Measurements from ENCODE around the gene ARHGEF28. TPM values are rescaled to one million over a fixed set of nuclear protein-coding genes. Genes with fewer than 3 reads are reported as not detected.

Gene ARHGEF28
- total and polyA plus RNA-seq, 9 of the 15 experiments (the other 6 are each of a cell fraction or from before 2014, with no cell fraction given), result 0.27 TPM; not detected in 8

DNA sequence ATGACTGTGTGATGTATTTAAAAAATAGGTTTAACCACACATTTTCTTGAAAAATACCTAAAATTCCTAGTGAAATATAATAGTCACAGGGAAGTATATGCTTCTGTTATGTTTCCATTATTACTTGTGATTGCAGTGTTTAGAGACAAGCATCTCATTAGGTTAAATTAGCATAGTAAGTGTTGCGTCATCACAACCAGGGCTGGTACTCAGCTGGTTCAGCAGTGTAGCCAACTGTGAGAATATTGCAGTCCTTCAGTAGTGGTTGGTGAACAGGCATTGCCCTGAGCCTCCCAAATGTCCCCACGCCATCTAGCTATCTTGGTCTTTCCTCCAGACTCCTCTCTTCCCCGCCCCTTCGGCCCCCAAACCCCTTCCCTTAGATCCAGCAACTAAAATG, 261.7 kb downstream of the ARHGEF28 start:
- H4K20me1 ChIP-seq (replicated peaks; ENCODE audit: control insufficient read depth, insufficient read depth, low read length), result no peaks in the 10 kb centered on the region
- no peak overlapping the region for H3K9ac ChIP-seq (ENCODE audit: insufficient read depth in 1 of 2, low read depth in 2 of 2, low read length in 2 of 2)
- ChIA-PET POLR2A (no interaction called here), CTCF (ENCODE audit: low intra/inter-chr PET ratio) (no interaction called here)
- no peaks in the 10 kb centered on the region; the same call in 1 of the 2 replicates for H3K9me3 ChIP-seq (replicated peaks; ENCODE audit: control insufficient read depth, insufficient read depth, low read depth, low read length)
- no peaks in the 10 kb centered on the region for H3K36me3 ChIP-seq (ENCODE audit: control insufficient read depth, insufficient read depth, low read length)
- FAIRE-seq (no peak), ATAC-seq (no peak), DNase-seq (ENCODE audit: extremely low read depth in 1 of 4, low spot score in 3 of 4) (no peak)
- H3K27ac ChIP-seq (ENCODE audit: extremely low read depth, low read depth, low read length), result no peak overlapping the region
- intact Hi-C loops (cut with micrococcal nuclease), result no loop called here
- TF ChIP-seq CEBPB (tag; IDR thresholded peaks at IDR 0.05), result peak; percentile 39; the same call in 1 of the 2 replicates
- TF ChIP-seq, protein P1, sequence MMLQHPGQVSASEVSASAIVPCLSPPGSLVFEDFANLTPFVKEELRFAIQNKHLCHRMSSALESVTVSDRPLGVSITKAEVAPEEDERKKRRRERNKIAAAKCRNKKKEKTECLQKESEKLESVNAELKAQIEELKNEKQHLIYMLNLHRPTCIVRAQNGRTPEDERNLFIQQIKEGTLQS (IDR thresholded peaks at IDR 0.05), result peak; percentile 65
- TF ChIP-seq, protein P1 (CRISPR knock-in tag; conservative IDR thresholded peaks at IDR 0.05), result no peak
- no peak for TF ChIP-seq ZNF121 (CRISPR knock-in tag; conservative IDR thresholded peaks at IDR 0.05)
- TF ChIP-seq, protein P2, sequence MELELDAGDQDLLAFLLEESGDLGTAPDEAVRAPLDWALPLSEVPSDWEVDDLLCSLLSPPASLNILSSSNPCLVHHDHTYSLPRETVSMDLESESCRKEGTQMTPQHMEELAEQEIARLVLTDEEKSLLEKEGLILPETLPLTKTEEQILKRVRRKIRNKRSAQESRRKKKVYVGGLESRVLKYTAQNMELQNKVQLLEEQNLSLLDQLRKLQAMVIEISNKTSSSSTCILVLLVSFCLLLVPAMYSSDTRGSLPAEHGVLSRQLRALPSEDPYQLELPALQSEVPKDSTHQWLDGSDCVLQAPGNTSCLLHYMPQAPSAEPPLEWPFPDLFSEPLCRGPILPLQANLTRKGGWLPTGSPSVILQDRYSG (tag; conservative IDR thresholded peaks at IDR 0.05; ENCODE audit: low read depth), result no peak
- TF ChIP-seq HDAC8 (tag; IDR thresholded peaks at IDR 0.05), result no peak
- TF ChIP-seq DDX20 (tag; IDR thresholded peaks at IDR 0.05; ENCODE audit: low read depth), result no peak
- TF ChIP-seq RBM17 (IDR thresholded peaks at IDR 0.05; ENCODE audit: borderline replicate concordance, low read depth, low read length), result no peak
- TF ChIP-seq CEBPG (CRISPR knock-in tag; IDR thresholded peaks at IDR 0.05), result no peak
- peak; percentile 33 to 75; a peak in 3 of 4 replicates for TF ChIP-seq CEBPG (tag; conservative IDR thresholded peaks at IDR 0.05 in 1 of 2, IDR thresholded peaks at IDR 0.05 in 1 of 2)
- TF ChIP-seq, protein P3, sequence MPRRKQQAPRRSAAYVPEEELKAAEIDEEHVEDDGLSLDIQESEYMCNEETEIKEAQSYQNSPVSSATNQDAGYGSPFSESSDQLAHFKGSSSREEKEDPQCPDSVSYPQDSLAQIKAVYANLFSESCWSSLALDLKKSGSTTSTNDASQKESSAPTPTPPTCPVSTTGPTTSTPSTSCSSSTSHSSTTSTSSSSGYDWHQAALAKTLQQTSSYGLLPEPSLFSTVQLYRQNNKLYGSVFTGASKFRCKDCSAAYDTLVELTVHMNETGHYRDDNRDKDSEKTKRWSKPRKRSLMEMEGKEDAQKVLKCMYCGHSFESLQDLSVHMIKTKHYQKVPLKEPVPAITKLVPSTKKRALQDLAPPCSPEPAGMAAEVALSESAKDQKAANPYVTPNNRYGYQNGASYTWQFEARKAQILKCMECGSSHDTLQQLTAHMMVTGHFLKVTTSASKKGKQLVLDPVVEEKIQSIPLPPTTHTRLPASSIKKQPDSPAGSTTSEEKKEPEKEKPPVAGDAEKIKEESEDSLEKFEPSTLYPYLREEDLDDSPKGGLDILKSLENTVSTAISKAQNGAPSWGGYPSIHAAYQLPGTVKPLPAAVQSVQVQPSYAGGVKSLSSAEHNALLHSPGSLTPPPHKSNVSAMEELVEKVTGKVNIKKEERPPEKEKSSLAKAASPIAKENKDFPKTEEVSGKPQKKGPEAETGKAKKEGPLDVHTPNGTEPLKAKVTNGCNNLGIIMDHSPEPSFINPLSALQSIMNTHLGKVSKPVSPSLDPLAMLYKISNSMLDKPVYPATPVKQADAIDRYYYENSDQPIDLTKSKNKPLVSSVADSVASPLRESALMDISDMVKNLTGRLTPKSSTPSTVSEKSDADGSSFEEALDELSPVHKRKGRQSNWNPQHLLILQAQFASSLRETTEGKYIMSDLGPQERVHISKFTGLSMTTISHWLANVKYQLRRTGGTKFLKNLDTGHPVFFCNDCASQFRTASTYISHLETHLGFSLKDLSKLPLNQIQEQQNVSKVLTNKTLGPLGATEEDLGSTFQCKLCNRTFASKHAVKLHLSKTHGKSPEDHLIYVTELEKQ (CRISPR knock-in tag; IDR thresholded peaks at IDR 0.05), result no peak
- TF ChIP-seq, protein P4, sequence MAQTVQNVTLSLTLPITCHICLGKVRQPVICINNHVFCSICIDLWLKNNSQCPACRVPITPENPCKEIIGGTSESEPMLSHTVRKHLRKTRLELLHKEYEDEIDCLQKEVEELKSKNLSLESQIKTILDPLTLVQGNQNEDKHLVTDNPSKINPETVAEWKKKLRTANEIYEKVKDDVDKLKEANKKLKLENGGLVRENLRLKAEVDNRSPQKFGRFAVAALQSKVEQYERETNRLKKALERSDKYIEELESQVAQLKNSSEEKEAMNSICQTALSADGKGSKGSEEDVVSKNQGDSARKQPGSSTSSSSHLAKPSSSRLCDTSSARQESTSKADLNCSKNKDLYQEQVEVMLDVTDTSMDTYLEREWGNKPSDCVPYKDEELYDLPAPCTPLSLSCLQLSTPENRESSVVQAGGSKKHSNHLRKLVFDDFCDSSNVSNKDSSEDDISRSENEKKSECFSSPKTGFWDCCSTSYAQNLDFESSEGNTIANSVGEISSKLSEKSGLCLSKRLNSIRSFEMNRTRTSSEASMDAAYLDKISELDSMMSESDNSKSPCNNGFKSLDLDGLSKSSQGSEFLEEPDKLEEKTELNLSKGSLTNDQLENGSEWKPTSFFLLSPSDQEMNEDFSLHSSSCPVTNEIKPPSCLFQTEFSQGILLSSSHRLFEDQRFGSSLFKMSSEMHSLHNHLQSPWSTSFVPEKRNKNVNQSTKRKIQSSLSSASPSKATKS (CRISPR knock-in tag; IDR thresholded peaks at IDR 0.05), result no peak
- no peak for TF ChIP-seq CBFB (CRISPR knock-in tag; IDR thresholded peaks at IDR 0.05)
- no peaks in the 10 kb centered on the region for H3K27me3 ChIP-seq (ENCODE audit: control insufficient read depth in 2 of 2, insufficient read depth in 2 of 2, low read length in 2 of 2)
- WGBS (ENCODE audit: insufficient coverage, low coverage, missing lambda C conversion rate), result 0% methylated on average over 4 of the region's 4 CpGs
- H3K4me1 ChIP-seq (replicated peaks in 1 of 2; ENCODE audit: control insufficient read depth in 2 of 2, insufficient read depth in 2 of 2, low read length in 2 of 2), result no peaks in the 10 kb centered on the region
- no peaks in the 10 kb centered on the region for H3K9me1 ChIP-seq (ENCODE audit: control insufficient read depth, insufficient read depth, low read length)
- H3K79me2 ChIP-seq (ENCODE audit: control insufficient read depth, insufficient read depth, low read length), result no peaks in the 10 kb centered on the region
- in situ Hi-C loops (cut with MboI), result no loop called here
- H3K4me3 ChIP-seq, result no peak overlapping the region
- no peak overlapping the region for H3K4me2 ChIP-seq (ENCODE audit: insufficient read depth, low read length)
- H2AFZ ChIP-seq (ENCODE audit: low read depth, low read length), result no peak overlapping the region
- no TSS peak for BruUV-seq (replicated peaks)
